Activated naive CD4-positive, alpha-beta T cell treated with anti-CD3 and anti-CD28 coated beads, Interleukin-2, amount 50 U/mL, for 24 hours (primary cell): ENCODE data around the gene SLC25A51.

ENCODE experiments used
- H3K27ac Mint-ChIP-seq: one replicate; pipeline ENCODE4 v1.8.0; 2021; ENCODE audit warnings: mild to moderate bottlenecking, mixed read lengths
- H3K27me3 Mint-ChIP-seq: one replicate; pipeline ENCODE4 v1.8.0; 2021; ENCODE audit warnings: mixed read lengths
- H3K36me3 Mint-ChIP-seq: one replicate; pipeline ENCODE4 v1.8.0; 2021; ENCODE audit warnings: mixed read lengths
- H3K4me1 Mint-ChIP-seq: one replicate; pipeline ENCODE4 v1.8.0; 2021; ENCODE audit warnings: mixed read lengths
- H3K4me3 Mint-ChIP-seq: one replicate; pipeline ENCODE4 v1.8.0; 2021; ENCODE audit warnings: mild to moderate bottlenecking, mixed read lengths
- H3K9me3 Mint-ChIP-seq: one replicate; pipeline ENCODE4 v1.8.0; 2021; ENCODE audit warnings: mixed read lengths

Gene SLC25A51

DNA sequence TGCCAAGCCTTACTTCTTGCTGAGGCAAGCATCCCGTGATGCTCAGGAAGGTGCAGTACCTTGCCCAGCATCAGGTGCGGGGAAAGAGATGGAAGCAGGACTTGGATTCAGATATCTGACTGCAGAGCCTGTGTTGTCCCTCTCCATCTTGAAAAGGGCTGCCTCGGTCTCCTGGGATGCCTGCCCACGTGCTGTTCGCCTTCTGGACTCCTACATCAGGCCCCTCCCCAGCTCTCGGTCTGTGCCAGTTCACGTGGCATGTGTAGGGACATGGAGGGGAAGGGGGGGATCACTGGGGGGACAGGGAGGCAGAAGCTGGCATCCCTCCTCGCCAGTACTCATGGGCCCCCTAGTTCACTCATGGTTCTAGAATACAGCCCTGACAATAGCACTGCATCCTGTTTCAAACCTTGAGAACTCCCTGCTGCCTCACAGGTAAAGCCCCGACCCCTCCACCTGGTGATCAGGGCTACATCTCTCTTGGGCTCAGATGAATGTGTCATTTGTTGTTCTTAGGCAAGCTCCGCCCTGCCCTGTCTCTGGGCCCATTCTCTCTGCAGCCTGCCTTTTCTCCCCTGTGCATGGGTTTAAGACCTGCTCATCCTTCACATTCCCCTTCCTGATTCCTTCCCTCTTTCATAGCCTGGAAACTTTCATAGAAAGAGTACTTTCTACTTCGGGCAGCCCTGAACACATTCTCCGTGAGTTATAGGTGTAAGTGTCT is 38.9 kb upstream of the SLC25A51 start:
- H3K9me3 Mint-ChIP-seq: no peaks in the 10 kb centered on the region
- H3K4me3 Mint-ChIP-seq: no peak overlapping the region
- H3K27me3 Mint-ChIP-seq: no peaks in the 10 kb centered on the region
- H3K36me3 Mint-ChIP-seq: no peaks in the 10 kb centered on the region
- H3K4me1 Mint-ChIP-seq: no peaks in the 10 kb centered on the region
- no peak overlapping the region for H3K27ac Mint-ChIP-seq

DNA sequence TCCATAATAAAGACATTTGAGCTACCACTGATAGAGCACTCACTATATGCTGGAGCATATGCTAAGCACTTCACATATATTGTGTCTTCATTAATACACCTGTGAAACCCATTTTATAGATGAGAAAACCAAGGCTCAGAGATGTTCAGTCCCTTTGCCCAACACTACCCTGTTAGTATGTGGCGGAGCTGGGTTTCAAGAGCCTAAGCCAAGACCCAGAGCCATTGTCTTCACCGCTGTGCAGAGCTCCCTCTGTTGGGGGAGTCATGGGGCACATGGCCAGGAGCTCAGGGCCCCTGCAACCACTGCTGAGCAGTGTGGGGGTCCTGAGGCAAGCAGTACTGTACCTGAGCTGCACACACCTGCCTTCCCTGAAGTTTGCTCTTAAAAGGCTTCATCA is 37.3 kb upstream of the SLC25A51 start:
- Mint-ChIP-seq H3K36me3 (no peaks in the 10 kb centered on the region), H3K4me1 (no peaks in the 10 kb centered on the region), H3K9me3 (no peaks in the 10 kb centered on the region)

DNA sequence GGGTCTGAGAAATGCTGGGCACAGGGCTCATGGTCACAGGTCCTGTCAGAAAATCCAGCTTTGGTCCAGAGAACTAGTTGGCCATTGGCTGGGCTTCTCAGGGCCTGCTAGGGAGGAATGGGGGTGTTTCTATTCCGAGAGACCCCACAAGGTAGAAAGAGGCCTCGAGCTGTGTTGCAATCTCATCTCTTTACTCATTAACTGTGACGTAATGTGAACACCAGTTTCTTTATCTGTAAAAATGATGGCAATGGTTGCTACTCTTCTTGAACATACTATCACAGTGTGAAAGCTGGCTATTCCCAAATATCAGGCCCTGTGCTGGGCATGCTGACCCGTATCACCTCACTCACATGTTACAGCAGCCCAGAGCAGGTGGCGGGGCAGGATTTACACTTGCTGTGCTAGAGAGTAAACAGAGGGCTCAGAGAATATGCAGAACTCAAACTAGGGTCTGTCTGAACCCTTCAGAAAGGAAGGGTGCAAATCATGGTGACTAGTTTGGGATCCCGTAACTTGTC is 35.7 kb upstream of the SLC25A51 start:
- Mint-ChIP-seq H3K36me3 (no peaks in the 10 kb centered on the region), H3K27ac (no peak overlapping the region), H3K27me3 (no peaks in the 10 kb centered on the region), H3K9me3 (no peaks in the 10 kb centered on the region), H3K4me1 (no peaks in the 10 kb centered on the region), H3K4me3 (no peak overlapping the region)

More for the DNA sequence above, 37.3 kb upstream of the SLC25A51 start:
- Mint-ChIP-seq H3K27ac (no peak overlapping the region), H3K27me3 (no peaks in the 10 kb centered on the region), H3K4me3 (no peak overlapping the region)

DNA sequence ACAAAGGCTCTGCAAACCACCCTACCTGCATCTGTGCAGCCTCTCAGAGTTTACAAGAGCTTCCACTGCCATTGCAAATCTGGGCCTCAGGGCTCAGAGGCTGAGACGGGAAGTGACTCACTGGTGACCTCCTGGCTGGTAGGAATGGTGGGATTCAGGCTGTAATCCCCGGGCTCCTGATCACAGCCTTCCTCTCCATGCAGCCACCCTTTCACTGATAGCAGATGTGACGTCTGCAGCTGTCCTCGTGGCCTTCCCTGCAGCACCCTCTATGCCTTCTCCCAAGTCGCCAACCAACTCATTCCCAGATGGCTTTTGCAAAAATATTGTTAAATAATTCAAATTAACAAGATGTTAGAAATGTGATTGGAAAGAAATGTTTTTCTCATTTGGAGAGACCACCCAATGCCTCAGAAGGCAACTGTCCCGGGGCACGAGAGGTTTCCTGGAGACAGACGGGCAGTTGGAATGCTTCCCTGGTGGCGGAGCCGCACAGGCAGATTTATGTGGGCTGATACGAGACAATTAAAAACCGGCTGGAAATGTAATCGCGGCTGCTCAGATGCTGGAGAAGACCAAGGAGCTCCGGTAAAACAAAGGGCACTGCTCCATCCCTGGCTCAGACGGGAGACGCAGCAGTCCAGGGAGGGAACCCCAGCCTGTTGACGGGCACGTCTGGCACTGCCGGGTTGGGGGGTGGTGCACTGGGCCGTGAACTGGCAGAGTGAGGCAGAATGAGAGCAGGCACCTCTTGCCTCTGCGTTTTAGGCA is 34.4 kb upstream of the SLC25A51 start:
- no peaks in the 10 kb centered on the region for H3K9me3 Mint-ChIP-seq
- no peak overlapping the region for H3K27ac Mint-ChIP-seq

DNA sequence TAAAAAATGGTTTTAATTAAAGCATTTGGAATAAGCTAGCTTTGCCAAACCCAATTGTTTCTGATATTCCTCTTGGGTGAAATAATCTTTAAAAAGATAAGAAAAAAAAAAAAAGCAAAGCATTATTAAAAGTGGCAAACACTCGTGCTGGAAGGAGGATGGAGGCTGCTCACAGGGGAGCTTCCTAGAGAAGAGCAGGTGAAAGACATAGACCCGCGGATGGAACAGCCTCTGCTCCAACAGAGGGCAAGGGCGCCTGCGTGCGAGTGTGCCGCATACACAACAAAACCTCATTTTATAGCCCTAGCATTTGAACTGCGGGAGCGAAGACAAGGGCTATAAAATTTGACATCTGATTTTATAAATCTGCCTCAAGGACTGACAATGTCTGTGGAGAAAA is 33.4 kb upstream of the SLC25A51 start:
- H3K4me3 Mint-ChIP-seq: no peak overlapping the region
- no peaks in the 10 kb centered on the region for H3K4me1 Mint-ChIP-seq
- H3K27ac Mint-ChIP-seq: no peak overlapping the region
- no peaks in the 10 kb centered on the region for H3K36me3 Mint-ChIP-seq
- H3K9me3 Mint-ChIP-seq: no peaks in the 10 kb centered on the region
- no peaks in the 10 kb centered on the region for H3K27me3 Mint-ChIP-seq

More for the DNA sequence above, 34.4 kb upstream of the SLC25A51 start:
- Mint-ChIP-seq H3K27me3 (no peaks in the 10 kb centered on the region), H3K4me1 (no peaks in the 10 kb centered on the region), H3K36me3 (no peaks in the 10 kb centered on the region), H3K4me3 (no peak overlapping the region)

DNA sequence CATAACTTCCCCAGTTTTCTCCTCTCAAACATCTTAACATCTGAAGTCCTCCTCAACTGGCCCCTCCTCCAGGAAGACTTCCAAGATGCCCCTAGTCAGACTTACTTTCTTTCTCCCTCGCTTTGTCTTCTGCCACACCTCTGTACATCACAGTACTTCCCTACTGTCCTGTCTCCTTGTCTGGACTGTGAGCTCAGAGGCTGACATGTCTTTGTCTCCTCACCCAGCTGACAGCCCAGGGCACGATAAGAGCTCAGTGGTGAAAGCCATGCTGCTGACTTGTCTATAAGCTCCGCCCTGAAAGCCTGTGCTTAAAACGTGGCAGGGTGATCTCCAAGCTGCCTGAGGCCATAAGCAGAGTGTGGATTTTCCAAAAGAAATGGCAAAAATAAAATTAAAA is 33.0 kb upstream of the SLC25A51 start:
- H3K27ac Mint-ChIP-seq: no peak overlapping the region
- no peaks in the 10 kb centered on the region for H3K4me1 Mint-ChIP-seq
- no peaks in the 10 kb centered on the region for H3K9me3 Mint-ChIP-seq
- no peaks in the 10 kb centered on the region for H3K27me3 Mint-ChIP-seq
- no peaks in the 10 kb centered on the region for H3K36me3 Mint-ChIP-seq
- no peak overlapping the region for H3K4me3 Mint-ChIP-seq

DNA sequence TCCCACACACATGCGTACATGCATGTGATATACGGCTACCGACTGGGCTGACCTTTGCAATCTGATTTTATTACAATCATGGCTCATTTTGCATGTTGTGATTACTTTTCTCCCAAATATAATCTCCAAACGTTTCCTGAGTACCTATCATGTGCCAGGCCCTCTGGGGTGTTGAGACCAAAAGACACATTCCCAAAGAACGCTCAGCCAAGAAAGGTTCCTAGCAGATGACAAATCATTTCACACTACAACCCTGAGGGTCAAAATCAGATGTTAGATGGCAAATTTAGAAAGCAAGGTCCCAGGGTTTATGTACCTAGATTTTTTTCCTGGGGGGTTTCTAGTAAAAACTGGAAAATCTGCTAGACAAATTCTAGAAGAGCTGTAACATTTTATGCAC is 32.4 kb upstream of the SLC25A51 start:
- Mint-ChIP-seq H3K4me1 (no peaks in the 10 kb centered on the region), H3K9me3 (no peaks in the 10 kb centered on the region), H3K27ac (no peak overlapping the region), H3K27me3 (no peaks in the 10 kb centered on the region), H3K4me3 (no peak overlapping the region), H3K36me3 (no peaks in the 10 kb centered on the region)

DNA sequence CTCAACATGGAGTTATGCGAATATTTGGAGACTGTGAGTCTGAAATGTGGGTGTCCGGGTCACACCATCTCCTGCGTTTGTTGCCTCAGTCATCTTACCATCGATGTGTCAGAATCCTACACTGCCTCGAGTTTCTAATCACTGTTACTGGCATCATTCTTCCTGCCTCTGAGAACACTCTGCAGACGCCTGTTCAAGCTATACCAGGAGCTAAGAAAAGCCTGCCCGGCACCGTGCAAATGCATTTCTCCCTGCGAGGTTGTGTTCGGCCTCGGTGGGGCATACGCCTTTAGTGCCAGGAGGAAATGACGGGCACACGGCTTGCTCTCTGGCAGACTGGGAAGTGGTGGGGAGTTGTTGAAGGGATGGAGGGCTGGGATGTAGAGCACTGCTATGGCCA is 31.2 kb upstream of the SLC25A51 start:
- Mint-ChIP-seq H3K4me3 (no peak overlapping the region), H3K4me1 (no peaks in the 10 kb centered on the region), H3K36me3 (no peaks in the 10 kb centered on the region), H3K27ac (no peak overlapping the region), H3K27me3 (no peaks in the 10 kb centered on the region), H3K9me3 (no peaks in the 10 kb centered on the region)

DNA sequence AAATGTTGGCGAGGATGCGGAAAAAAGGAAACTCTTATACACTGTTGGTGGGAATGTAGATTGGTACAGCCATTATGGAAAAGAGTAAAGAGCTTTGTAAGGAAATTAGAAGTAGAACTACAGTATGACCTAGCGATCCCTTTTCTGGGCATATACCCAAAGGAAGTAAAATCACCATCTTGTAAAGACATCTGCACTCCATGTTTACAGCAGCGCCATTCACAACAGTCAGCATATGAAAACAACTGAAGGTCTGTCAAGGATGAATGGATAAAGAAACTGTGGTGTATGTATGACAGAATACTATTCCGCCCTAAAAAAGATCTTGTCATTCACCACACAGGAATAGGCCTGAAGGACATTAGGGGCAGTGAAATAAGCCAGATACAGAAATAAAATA is 27.7 kb upstream of the SLC25A51 start:
- no peak overlapping the region for H3K27ac Mint-ChIP-seq
- H3K4me3 Mint-ChIP-seq: no peak overlapping the region
- no peaks in the 10 kb centered on the region for H3K4me1 Mint-ChIP-seq
- no peaks in the 10 kb centered on the region for H3K36me3 Mint-ChIP-seq
- H3K9me3 Mint-ChIP-seq: no peaks in the 10 kb centered on the region
- H3K27me3 Mint-ChIP-seq: no peaks in the 10 kb centered on the region

DNA sequence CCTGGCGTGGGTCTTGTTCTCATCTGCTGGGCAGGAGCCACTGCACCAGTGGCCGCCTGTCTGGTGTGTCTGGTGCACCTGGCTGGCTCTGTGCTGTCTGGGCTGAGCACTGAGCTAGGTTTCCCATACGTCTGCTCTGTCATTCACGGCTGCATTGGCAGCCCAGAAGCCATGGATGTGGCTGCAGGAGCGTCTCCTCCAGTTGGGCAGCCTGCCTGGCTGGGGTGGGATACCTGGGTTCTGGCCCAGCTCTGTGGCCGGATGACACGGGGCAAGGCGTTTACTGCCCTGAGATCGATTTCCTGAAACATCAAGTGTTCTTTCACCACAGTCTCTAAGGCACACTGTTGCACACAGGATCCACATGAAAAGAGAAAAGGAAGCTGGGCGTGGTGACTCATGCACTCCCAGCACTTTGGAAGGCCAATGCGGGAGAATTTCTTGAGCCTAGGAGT is 25.5 kb upstream of the SLC25A51 start:
- Mint-ChIP-seq H3K36me3 (no peaks in the 10 kb centered on the region), H3K4me3 (no peak overlapping the region), H3K27me3 (no peaks in the 10 kb centered on the region), H3K27ac (no peak overlapping the region), H3K9me3 (no peaks in the 10 kb centered on the region), H3K4me1 (no peaks in the 10 kb centered on the region)

DNA sequence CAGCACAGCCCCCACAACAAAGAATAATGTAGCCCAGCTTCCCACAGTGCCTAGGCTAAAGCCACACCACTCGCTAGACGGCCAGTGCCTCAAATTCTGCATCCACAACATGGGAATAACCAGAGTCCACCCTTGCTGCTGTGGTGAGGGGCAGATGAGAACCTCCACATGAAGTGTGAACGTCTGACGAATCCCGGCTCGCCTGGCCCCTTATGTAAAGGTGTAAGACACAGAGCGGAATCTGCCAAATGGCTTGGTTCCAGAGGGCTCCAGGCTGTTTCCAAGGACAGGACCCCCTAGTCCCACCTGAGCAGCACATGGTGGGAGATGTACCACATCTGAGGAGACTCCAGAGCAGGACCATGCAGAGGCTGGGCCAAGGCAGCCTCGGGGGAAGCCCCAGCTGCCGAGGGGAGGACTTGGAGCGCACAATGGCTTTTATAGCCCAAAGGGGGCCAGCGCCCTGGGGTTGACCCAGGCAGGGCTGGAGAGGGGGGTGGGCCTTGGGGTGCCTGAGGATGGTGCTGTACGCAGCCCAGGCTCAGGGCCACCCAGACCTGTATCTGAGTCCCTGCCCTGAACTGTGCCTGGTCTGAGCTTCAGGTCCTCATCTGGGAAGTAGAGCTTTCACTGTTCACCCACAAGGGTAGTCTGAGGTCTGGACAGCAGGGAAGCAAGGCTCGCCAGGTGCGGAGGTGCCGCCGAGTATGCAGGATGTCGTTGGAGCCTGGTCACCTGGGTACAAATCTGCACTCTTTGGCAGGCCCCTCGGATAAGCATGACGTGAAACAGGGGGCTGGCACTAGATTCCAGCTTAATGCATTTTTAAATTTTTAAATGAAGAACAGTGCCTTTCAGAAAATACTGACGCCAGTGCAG is 24.9 kb upstream of the SLC25A51 start:
- H3K27ac Mint-ChIP-seq: no peak overlapping the region
- no peaks in the 10 kb centered on the region for H3K36me3 Mint-ChIP-seq
- H3K27me3 Mint-ChIP-seq: no peaks in the 10 kb centered on the region
- H3K4me1 Mint-ChIP-seq: no peaks in the 10 kb centered on the region
- H3K9me3 Mint-ChIP-seq: no peaks in the 10 kb centered on the region
- no peak overlapping the region for H3K4me3 Mint-ChIP-seq

DNA sequence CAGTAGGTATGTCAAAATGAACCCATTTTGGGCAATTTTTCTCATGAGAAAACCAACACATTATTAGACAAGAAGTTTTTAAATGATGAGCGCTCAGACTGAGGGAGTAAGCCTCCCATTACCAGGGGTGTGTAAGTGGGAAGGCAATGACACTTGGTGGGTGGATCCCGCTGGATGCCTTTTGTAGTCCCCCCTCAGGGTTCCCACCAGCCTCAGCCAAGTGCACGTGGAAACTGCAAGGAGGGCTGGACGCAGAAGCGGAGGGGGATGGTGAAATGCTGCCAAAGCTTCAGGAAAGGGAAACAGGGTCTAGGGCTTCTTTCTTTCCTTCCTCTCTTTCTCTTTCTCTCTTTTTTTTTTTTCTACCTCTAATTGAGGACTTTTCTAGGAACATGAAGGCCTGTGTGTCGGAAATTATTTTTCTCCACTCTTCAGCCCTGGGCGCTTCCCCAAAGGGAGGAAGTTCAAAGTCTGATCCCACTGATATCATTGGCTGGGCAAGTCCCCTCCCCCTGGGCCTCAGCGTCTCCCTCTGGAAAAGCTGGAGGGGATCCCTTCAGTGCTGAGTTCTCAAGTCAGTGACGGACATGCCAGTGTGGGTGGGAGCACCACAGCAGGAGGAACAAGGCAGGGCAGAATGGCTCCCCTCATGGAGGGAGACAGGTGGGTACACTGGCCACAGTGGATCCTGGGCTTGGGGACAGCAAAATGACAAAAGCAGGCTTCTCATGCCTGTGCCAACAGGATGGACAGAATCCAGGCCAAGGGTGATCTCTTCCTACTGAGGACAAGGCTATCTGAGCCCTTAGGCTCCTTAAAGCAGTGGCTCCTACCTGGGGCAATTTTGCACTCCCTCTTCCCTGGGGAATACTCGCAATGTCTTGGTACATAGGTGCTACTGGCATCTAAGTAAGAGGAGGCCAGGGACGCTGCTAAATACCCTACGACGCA is 23.9 kb upstream of the SLC25A51 start:
- Mint-ChIP-seq H3K36me3 (no peaks in the 10 kb centered on the region), H3K4me3 (no peak overlapping the region), H3K4me1 (no peaks in the 10 kb centered on the region), H3K27ac (no peak overlapping the region), H3K9me3 (no peaks in the 10 kb centered on the region), H3K27me3 (no peaks in the 10 kb centered on the region)

DNA sequence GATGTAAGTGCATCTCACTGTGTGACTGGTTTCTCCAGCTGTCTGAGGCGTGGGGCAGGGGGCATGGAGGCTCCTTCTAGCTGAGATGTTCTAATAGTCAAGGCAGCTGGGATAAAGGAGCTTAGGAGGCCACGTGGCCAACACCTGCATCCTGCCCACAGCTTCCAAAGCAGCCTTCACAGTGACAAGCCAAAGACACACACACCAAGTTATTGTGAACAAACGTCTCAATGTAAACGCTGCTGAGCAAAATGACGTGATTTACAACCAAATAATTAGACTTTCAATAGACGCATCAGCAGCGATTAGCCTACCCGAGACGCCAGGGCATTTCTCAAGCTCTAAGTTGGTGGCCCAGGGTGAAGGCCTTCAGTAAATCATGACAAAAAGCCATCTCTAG is 23.2 kb upstream of the SLC25A51 start:
- no peak overlapping the region for H3K27ac Mint-ChIP-seq
- H3K36me3 Mint-ChIP-seq: no peaks in the 10 kb centered on the region
- H3K4me3 Mint-ChIP-seq: no peak overlapping the region
- no peaks in the 10 kb centered on the region for H3K27me3 Mint-ChIP-seq
- no peaks in the 10 kb centered on the region for H3K4me1 Mint-ChIP-seq
- no peaks in the 10 kb centered on the region for H3K9me3 Mint-ChIP-seq

DNA sequence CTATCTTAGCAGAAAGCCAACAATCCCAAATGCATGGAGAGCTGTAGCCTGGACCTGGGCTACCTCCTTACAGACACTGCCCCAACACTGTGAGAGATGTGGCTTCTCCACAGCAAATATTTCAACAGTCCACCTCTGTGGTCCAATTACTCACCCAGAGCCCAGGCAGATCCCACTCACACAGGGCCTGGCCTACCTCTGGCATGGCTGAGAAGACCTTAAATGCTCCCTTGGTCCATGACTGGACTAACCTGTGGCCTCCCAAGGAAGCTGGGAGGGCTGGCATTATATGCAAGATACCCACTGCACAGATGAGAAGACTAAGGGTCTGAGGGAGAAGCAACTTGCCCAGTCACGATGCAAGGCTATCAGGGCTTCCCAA is 22.8 kb upstream of the SLC25A51 start:
- Mint-ChIP-seq H3K4me1 (no peaks in the 10 kb centered on the region), H3K9me3 (no peaks in the 10 kb centered on the region), H3K36me3 (no peaks in the 10 kb centered on the region), H3K27me3 (no peaks in the 10 kb centered on the region), H3K27ac (no peak overlapping the region), H3K4me3 (no peak overlapping the region)
